ENCODE data around the gene SLC25A21.
"Not testable (repeated sequence)": the region's sequence is repeated elsewhere in the genome, so short reads cannot be mapped to it uniquely, and the experiment has no call there.

SLC25A21 gene

GRCh38 chr14:36986407-36986806 lies 186.0 kb downstream of the SLC25A21 start:
- DNase-seq (ENCODE audit: low read depth): no peak

DNA sequence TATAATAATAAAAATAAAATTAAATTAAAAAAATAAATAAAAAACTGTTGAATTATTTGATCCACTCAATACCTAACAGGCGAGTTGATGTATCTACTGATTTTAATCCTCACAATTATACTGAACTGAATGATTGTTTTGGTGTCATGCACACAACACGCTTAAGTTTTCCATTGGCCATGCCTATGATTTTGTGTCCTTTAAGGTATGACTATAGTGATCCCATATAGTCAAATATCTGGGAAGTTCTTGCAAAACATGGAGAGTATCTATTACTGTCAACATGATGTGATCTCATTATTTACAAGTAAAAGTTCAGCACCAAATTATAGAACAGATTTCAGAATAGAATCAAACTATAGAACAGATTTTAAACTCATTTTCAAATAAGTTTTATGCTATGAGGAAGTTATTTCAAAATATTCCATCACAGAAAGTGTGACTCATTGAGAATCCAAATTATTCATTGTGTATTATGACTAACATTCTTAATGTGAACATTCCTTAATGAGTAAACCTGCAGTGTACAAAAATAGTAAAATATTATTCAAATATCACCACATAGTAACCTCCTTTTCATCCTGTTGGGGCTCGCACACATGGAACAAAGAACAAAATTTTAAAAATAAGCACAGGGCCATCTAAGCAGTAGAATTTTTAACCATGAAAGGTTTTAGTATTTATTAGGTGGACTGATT lies 190.4 kb downstream of the SLC25A21 start:
- no peak for DNase-seq (ENCODE audit: low read depth)

DNA sequence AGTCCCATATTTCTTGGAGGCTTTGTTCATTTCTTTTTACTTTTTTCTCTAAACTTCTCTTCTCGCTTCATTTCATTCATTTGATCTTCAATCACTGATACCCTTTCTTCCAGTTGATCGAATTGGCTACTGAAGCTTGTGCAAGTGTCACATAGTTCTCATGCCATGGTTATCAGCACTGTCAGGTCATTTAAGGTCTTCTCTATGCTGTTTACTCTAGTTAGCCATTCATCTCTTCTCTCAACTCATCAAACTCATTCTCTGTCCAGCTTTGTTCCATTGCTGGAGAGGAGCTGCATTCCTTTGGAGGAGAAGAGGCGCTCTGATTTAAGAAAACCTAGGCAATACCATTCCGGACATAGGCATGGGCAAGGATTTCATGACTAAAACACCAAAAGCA lies 192.0 kb downstream of the SLC25A21 start:
- not testable (repeated sequence) for DNase-seq (ENCODE audit: low read depth)

- no peak for DNase-seq (ENCODE audit: low read depth)
Observed at GRCh38 chr14:36979863-36980262, 192.5 kb downstream of the SLC25A21 start.

- no peak for DNase-seq (ENCODE audit: low read depth)
Observed at GRCh38 chr14:36976571-36977023, 195.8 kb downstream of the SLC25A21 start.

DNA sequence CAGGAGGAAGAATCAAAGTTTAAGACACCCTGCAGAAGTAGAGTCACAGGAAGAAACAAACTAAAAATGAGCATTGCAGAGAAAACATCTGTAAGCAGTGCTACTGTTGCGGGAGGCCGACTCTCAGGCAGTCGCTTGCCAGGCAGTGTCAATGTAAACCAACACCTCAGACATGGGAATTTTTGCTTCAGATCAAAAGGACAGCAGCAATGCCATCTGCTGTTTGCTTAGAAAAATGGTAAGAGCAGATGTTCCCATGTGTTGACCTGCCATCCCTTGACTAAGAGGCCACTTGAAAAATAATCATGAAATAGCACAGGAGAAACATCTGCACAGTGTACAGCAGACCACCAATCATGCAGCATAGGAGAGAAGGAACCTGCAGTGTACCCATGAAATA lies 196.6 kb downstream of the SLC25A21 start:
- DNase-seq (ENCODE audit: low read depth): no peak

- DNase-seq (ENCODE audit: low read depth): no peak
Observed at GRCh38 chr14:36974985-36975384, 197.4 kb downstream of the SLC25A21 start.

GRCh38 chr14:36973806-36974442 lies 198.5 kb downstream of the SLC25A21 start:
- DNase-seq (ENCODE audit: low read depth): no peak

DNA sequence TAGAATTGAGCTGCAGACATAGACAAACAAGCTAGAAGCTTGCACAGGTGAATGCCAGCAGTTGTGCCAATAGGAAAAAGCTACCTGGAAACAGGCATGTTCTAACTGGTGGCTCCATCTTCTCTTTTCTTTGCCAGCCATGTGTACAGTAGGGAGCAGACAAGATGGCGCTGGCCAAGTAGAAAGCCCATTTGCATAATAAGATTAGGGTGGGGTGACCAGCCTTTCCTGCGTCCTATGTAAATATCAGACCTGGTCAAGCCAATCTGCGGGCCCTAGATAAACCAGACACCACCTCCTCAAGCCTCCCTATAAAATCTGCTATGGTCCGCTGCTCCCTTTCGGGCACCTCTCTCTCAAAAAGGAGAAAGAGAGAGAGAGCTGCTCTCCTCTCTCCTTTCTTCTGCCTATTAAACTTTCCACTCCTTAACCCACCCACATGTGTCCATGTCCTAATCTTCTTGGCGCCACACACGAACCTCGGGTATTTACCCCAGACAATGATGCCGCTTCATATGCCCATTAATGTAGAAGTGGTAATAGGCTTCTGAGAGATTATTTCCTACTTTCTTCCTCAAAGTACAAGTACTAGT lies 201.0 kb downstream of the SLC25A21 start:
- no peak for DNase-seq (ENCODE audit: low read depth)

DNA sequence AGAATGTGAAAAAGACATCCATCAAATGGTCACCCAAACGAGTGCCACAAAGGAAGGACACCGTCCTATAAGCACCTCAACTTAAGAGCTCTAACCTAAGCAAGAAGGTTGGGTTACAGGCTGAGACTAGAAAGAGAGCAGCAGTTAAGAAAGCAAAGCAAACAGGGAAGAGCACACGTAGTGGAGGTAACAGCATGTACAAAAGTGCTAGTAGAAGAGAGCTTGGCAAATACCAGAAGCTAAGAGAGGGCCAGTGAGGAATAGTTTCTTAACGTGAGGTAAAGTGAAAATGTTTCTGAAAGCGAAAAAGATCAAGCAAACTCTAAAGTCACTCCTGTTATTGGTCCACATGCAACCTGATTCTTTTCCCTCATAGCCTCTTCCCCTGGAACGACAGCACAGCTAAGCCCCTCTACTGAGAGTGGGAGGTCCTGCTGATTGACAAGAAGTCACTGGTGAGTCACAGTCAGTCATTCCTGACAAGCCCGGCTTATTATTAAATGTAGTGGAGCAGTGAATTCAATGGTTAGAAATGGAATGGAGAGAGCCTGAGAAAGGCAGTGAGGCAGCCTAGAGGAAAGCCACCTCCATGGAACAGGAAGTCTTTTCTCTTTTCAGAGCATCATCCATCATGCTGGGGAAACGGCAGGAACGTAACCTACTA lies 204.4 kb downstream of the SLC25A21 start:
- DNase-seq (ENCODE audit: low read depth): no peak

- no peak for DNase-seq (ENCODE audit: low read depth)
Observed at GRCh38 chr14:36955967-36956366, 216.4 kb downstream of the SLC25A21 start.

DNA sequence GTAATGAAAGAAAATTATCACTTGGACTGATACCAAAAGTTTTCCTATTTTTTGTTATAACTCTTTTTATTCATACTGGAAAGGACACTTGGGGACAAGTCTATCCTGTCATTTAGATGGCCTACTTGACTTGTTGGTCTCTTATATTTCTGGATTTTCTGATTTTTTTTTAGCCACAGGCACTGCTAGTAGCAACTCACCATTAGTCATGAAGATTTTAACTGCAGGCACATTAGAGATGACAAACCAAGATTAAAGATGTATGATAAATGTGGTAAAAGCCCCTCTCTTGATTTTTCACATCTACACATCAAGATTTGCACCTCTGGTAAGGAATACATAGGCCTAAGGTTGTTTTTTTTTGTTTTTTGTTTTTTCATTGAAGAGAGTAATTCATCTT lies 217.0 kb downstream of the SLC25A21 start:
- no peak for DNase-seq (ENCODE audit: low read depth)

- no peak for DNase-seq (ENCODE audit: low read depth)
Observed at GRCh38 chr14:36952689-36953088, 219.7 kb downstream of the SLC25A21 start.

DNA sequence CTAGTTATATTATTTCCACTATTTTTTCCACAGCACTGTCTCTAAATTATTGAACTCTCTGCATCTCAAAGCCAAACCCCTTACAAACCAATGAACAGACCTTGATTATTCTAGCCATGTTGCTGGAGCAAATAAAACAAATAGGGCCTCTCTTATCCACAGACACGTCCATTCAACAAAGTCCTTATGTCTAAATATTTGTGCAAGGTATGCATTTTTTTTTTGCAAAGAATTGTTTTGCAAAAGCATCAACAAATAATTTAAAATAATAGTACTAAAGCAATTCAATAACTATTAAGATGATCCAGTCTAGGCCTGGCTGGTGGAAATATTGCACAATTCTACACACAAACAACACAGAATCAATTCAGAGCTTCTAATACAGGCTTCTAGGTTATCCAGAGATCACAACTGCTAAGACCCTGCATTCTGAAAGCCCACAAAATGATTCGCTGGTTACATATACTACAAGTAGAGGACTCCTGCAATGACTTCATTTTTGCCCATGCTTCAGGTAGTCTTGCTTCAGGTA lies 221.0 kb downstream of the SLC25A21 start:
- no peak for DNase-seq (ENCODE audit: low read depth)

- no peak for DNase-seq (ENCODE audit: low read depth)
Observed at GRCh38 chr14:36950812-36951211, 221.6 kb downstream of the SLC25A21 start.

- no peak for DNase-seq (ENCODE audit: low read depth)
Observed at GRCh38 chr14:36949371-36949770, 223.0 kb downstream of the SLC25A21 start.

- no peak for DNase-seq (ENCODE audit: low read depth)
Observed at GRCh38 chr14:36948157-36948859, 224.1 kb downstream of the SLC25A21 start.

GRCh38 chr14:36947362-36947761 lies 225.0 kb downstream of the SLC25A21 start:
- DNase-seq (ENCODE audit: low read depth): no peak

GRCh38 chr14:36946872-36947271 lies 225.5 kb downstream of the SLC25A21 start:
- DNase-seq (ENCODE audit: low read depth): no peak

GRCh38 chr14:36944307-36945010 lies 227.9 kb downstream of the SLC25A21 start:
- no peak for DNase-seq (ENCODE audit: low read depth)

DNA sequence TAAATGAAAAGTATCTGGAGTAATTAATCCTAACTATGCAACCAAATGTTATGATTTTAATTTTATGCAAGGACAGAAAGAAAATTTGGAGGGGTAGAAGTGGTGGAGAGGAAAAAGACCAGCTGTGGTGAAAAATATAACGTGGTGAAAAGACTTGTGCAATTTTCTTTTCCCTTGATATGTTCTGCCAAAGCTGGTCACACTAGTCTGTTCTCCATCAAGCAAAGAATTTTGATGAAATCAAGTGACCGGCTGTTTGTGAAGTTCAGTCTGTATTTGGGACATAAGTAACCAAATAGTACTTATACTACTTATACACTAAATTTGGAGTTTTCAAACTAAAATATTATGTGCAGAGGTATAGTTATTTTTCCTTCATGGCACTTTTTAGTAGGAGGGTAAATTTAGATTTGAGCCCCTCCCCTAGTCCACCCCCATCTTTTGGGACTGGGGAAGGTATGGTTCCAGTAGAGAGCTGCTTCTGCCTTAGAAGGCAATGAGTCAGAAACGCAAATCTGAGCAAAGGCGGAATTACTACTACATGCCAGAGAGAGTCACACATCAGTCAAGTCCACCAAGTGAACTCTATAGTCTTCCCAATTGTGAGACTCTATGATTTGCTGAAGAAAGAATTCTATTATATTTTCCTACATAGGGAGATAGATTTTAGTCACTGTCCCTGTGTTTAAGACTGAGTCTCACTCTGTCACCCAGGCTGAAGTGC lies 229.7 kb downstream of the SLC25A21 start:
- no peak for DNase-seq (ENCODE audit: low read depth)
